Hepatocyte (in vitro differentiated cells): Measurements from ENCODE around the gene GULP1. TPM values are rescaled to one million over a fixed set of nuclear protein-coding genes. Genes with fewer than 3 reads are reported as not detected.

Experiments used
- DNase-seq: peaks from one replicate; pipeline ENCODE4 v3.0.0-alpha.2; 2016; ENCODE audit warnings: low spot score
- H2AFZ ChIP-seq: fragments of 200-600 bp; sonication (generic); 2 replicates; pipeline ENCODE4 v1.6.0; 2016; ENCODE audit warnings: antibody characterized with exemption, mild to moderate bottlenecking
- H3K27ac ChIP-seq: fragments of 200-600 bp; sonication (generic); 2 replicates; pipeline ENCODE4 v1.5.1; 2016; ENCODE audit warnings: mild to moderate bottlenecking
- H3K27me3 ChIP-seq: fragments of 200-600 bp; sonication (generic); 2 replicates; pipeline ENCODE4 v1.6.1; 2016
- H3K36me3 ChIP-seq: fragments of 200-600 bp; sonication (generic); replicated peaks from 2 replicates; pipeline ENCODE4 v1.5.1; 2016; ENCODE audit warnings: low read depth; ENCODE audit not compliant: insufficient read depth
- H3K4me1 ChIP-seq: fragments of 200-600 bp; sonication (generic); 2 replicates; pipeline ENCODE4 v1.5.1; 2016; ENCODE audit warnings: mild to moderate bottlenecking, moderate library complexity; ENCODE audit not compliant: insufficient read depth
- H3K4me2 ChIP-seq: fragments of 200-600 bp; sonication (generic); 2 replicates; pipeline ENCODE4 v1.6.0; 2016
- H3K4me3 ChIP-seq: fragments of 200-600 bp; sonication (generic); 2 replicates; pipeline ENCODE4 v1.5.1; 2016; ENCODE audit warnings: mild to moderate bottlenecking
- H3K79me2 ChIP-seq: fragments of 200-600 bp; sonication (generic); 2 replicates; pipeline ENCODE4 v1.6.0; 2017; ENCODE audit warnings: mild to moderate bottlenecking
- H3K9me2 ChIP-seq: fragments of 200-600 bp; sonication (generic); replicated peaks from 2 replicates; pipeline ENCODE4 v1.6.0; 2017; ENCODE audit warnings: mild to moderate bottlenecking; ENCODE audit not compliant: insufficient read depth
- H3K9me3 ChIP-seq: fragments of 200-600 bp; sonication (generic); 2 replicates; pipeline ENCODE4 v1.5.1; 2016; ENCODE audit warnings: low read depth, mild to moderate bottlenecking
- H4K20me1 ChIP-seq: fragments of 200-600 bp; sonication (generic); 2 replicates; pipeline ENCODE4 v1.6.0; 2016; ENCODE audit warnings: mild to moderate bottlenecking; ENCODE audit not compliant: insufficient read depth, poor library complexity, severe bottlenecking
- CTCF ChIP-seq: fragments of 200-600 bp; sonication (generic); IDR thresholded peaks from 2 replicates; pipeline ENCODE4 v1.5.1; 2016; ENCODE audit warnings: antibody characterized with exemption, mild to moderate bottlenecking; ENCODE audit not compliant: poor library complexity
- EZH2 ChIP-seq: fragments of 200-600 bp; sonication (generic); IDR thresholded peaks from 2 replicates; pipeline ENCODE4 v1.6.1; 2016; ENCODE audit warnings: antibody characterized with exemption, mild to moderate bottlenecking, borderline replicate concordance
- EZH2phosphoT487 ChIP-seq: fragments of 200-600 bp; sonication (generic); IDR thresholded peaks from one replicate; pipeline ENCODE4 v1.6.1; 2018; ENCODE audit warnings: antibody characterized with exemption, mild to moderate bottlenecking, low read depth, moderate library complexity; ENCODE audit not compliant: unreplicated experiment, severe bottlenecking
- WGBS: methylation state at CpG from one replicate; pipeline ENCODE4 v1.1.6; 2016; ENCODE audit warnings: low lambda C conversion rate; ENCODE audit errors: missing lambda C conversion rate; 5-methylcytosine and 5-hydroxymethylcytosine counted together
- polyA plus RNA-seq: library from polyadenylated mRNA; unstranded; fragments of >200 nt; fragmentation: Nextera tagmentation; extraction: Ambion mirVana; gene quantifications from 2 replicates; pipeline ENCODE4 v1.2.1, GENCODE V29; 2016
- total RNA-seq: library from RNA; depleted of rRNA; stranded (reverse); fragments of >200 nt; gene quantifications from 2 replicates; pipeline ENCODE4 v1.2.3, GENCODE V29; 2014

GULP1 gene
- total and polyA plus RNA-seq, 2 experiments from 2014 or later: 55.6 to 135 TPM

GRCh38 chr2:188573453-188573852, 281.8 kb downstream of the GULP1 start:
- peak; percentile 18 for DNase-seq
- H3K4me1 ChIP-seq: peaks cover 9% of the 10 kb centered on the region
- peak overlapping the region; percentile 38 for H3K27ac ChIP-seq
- no peaks in the 10 kb centered on the region for H3K36me3 ChIP-seq
- peak overlapping the region; percentile 18 for H3K4me2 ChIP-seq
- no peaks in the 10 kb centered on the region for H3K27me3 ChIP-seq
- H3K9me2 ChIP-seq: no peaks in the 10 kb centered on the region
- H2AFZ ChIP-seq: no peak overlapping the region
- 26% methylated on average over 1 of the region's 1 CpG for WGBS
- H3K79me2 ChIP-seq: no peaks in the 10 kb centered on the region
- H4K20me1 ChIP-seq: no peaks in the 10 kb centered on the region
- no peak for TF ChIP-seq CTCF
- TF ChIP-seq EZH2: no peak
- no peak for TF ChIP-seq EZH2phosphoT487
- H3K4me3 ChIP-seq: no peak overlapping the region
- no peaks in the 10 kb centered on the region for H3K9me3 ChIP-seq

DNA sequence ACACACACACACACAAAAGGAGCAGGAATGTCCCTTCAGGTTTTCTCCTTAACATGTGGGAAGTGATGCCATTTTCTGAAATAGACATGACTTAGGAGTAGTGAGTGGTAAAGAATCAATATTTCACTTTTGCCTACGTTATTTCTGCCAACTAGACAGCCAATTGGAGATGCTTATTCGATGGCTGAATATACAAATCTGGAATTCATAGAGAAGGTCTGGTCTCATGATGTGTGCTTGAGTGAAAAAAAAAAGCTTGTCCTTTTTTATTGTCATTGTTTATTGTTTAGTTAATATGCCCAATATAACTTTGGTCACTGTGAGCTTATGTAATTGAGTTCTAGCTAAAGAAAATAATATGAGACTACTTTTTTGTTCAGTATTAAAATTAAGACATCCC, 284.3 kb downstream of the GULP1 start:
- no peaks in the 10 kb centered on the region for H3K9me2 ChIP-seq
- no peaks in the 10 kb centered on the region for H3K36me3 ChIP-seq
- H3K4me3 ChIP-seq: no peak overlapping the region
- no peak for DNase-seq
- no peaks in the 10 kb centered on the region for H3K9me3 ChIP-seq
- peak overlapping the region; percentile 20 for H3K27ac ChIP-seq
- WGBS: 63% methylated on average over 2 of the region's 2 CpGs
- H3K79me2 ChIP-seq: no peaks in the 10 kb centered on the region
- no peak overlapping the region for H2AFZ ChIP-seq
- no peak for TF ChIP-seq EZH2phosphoT487
- TF ChIP-seq EZH2: no peak
- no peak for TF ChIP-seq CTCF
- no peak overlapping the region for H3K4me2 ChIP-seq
- H4K20me1 ChIP-seq: no peaks in the 10 kb centered on the region
- no peaks in the 10 kb centered on the region for H3K27me3 ChIP-seq
- peaks cover 9% of the 10 kb centered on the region for H3K4me1 ChIP-seq

- Histone ChIP-seq H3K4me3 (no peak overlapping the region), H3K27ac (peak overlapping the region; percentile 46), H3K9me3 (no peaks in the 10 kb centered on the region), H3K4me2 (no peak overlapping the region), H3K4me1 (peaks cover 9% of the 10 kb centered on the region), H3K79me2 (no peaks in the 10 kb centered on the region), H4K20me1 (no peaks in the 10 kb centered on the region), H3K36me3 (no peaks in the 10 kb centered on the region), H3K27me3 (no peaks in the 10 kb centered on the region), H2AFZ (no peak overlapping the region), H3K9me2 (no peaks in the 10 kb centered on the region)
- 72% methylated on average over 1 of the region's 1 CpG for WGBS
- no peak for DNase-seq
- TF ChIP-seq EZH2 (no peak), EZH2phosphoT487 (no peak), CTCF (no peak)
Observed at GRCh38 chr2:188576651-188577050, 285.0 kb downstream of the GULP1 start.

DNA sequence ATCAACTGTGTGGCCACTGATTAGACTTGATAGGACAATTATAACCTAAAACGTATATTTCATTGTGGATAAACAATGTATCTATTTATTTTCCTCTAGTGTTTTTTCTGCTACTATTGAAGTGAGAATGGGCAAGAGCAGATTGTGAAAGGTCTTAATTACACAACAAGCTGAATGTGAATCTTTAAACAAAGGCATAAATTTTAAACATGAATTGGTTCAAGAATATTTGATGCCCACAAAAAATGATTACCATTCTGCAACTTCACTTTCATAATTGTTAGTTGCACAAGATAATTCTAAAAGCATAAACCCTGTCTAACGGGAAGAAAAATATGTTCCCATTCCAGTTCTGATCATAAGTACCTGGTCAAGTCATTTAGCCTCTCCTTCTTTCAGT, 285.6 kb downstream of the GULP1 start:
- WGBS: 70% methylated on average over 2 of the region's 2 CpGs
- H3K4me1 ChIP-seq: peaks cover 9% of the 10 kb centered on the region
- no peaks in the 10 kb centered on the region for H4K20me1 ChIP-seq
- no peak overlapping the region for H3K4me2 ChIP-seq
- H3K36me3 ChIP-seq: no peaks in the 10 kb centered on the region
- H3K79me2 ChIP-seq: no peaks in the 10 kb centered on the region
- H3K9me3 ChIP-seq: no peaks in the 10 kb centered on the region
- H3K4me3 ChIP-seq: no peak overlapping the region
- no peak overlapping the region for H2AFZ ChIP-seq
- no peaks in the 10 kb centered on the region for H3K27me3 ChIP-seq
- peak overlapping the region; percentile 46 for H3K27ac ChIP-seq
- TF ChIP-seq EZH2 (no peak), EZH2phosphoT487 (no peak), CTCF (no peak)
- DNase-seq: no peak
- no peaks in the 10 kb centered on the region for H3K9me2 ChIP-seq
